K562 (cell line): ENCODE results near the gene CFAP251. TPM values are rescaled to one million over a fixed set of nuclear protein-coding genes. Genes with fewer than 3 reads are reported as not detected.

ENCODE experiments used
- ATAC-seq: fragments of 200-7000 bp; cut with Tn5 transposase; 3 replicates; pipeline ENCODE4 v1.9.1; 2020; ENCODE audit warnings: moderate library complexity
- BruUV-seq: library from RNA; stranded (reverse); fragments of 400-500 nt; replicated peaks from 2 replicates; lab custom pipeline; 2021; lab: Mats Ljungman, UMichigan
- CTCF ChIA-PET: fragments of 300-600 bp; formaldehyde crosslinking; extraction: SDS; loops from one replicate; lab custom pipeline; 2021; ENCODE audit warnings: low intra/inter-chr PET ratio; lab: Yijun Ruan, JAX
- POLR2A ChIA-PET: fragments of 300-600, 350-650 bp; sonication (Branson Sonifier 250); formaldehyde crosslinking; extraction: SDS; loops from one replicate; lab custom pipeline; 2021; ENCODE audit warnings: antibody characterized with exemption, inconsistent platforms; lab: Yijun Ruan, JAX
- DNase-seq, 4 experiments: peaks; one replicate each; pipeline versions ENCODE4 v3.0.0 to v3.0.0-alpha.2; 2011 to 2018; ENCODE audit warnings: low spot score in 3 of 4, mixed read lengths in 3 of 4; ENCODE audit errors: extremely low read depth in 1 of 4
- FAIRE-seq: peaks from 2 replicates; lab custom pipeline; 2011; peaks lifted over from hg19 to GRCh38; lab: Jason Lieb, UNC
- H2AFZ ChIP-seq: 2 replicates; pipeline ENCODE4 v1.6.0; 2011; ENCODE audit warnings: low read depth, low read length, control low read depth, inconsistent platforms
- H3K27ac ChIP-seq: fragments of 200-600 bp; 3 replicates; pipeline ENCODE4 v1.8.0; 2011; ENCODE audit warnings: low read depth, mild to moderate bottlenecking, control low read depth, inconsistent platforms, low read length, moderate library complexity, mixed read lengths; ENCODE audit errors: extremely low read depth
- H3K27me3 ChIP-seq, 2 experiments: fragments of 300-600 bp in 1 of 2; 2 replicates in 1 of 2; 3 replicates in 1 of 2; pipeline versions ENCODE4 v1.6.0 to v1.8.0; 2011; ENCODE audit warnings: inconsistent platforms in 2 of 2, low read length in 2 of 2, mild to moderate bottlenecking in 1 of 2, mixed read lengths in 1 of 2, moderate library complexity in 1 of 2; ENCODE audit not compliant: control insufficient read depth in 2 of 2, insufficient read depth in 2 of 2
- H3K36me3 ChIP-seq: fragments of 300-600 bp; 3 replicates; pipeline ENCODE4 v1.8.0; 2011; ENCODE audit warnings: mild to moderate bottlenecking, low read length, inconsistent platforms; ENCODE audit not compliant: control insufficient read depth, insufficient read depth
- H3K4me1 ChIP-seq, 2 experiments: fragments of 200-600 bp in 1 of 2; replicated peaks in 1 of 2; 2 replicates in 1 of 2; 3 replicates in 1 of 2; pipeline versions ENCODE4 v1.5.1 to v1.8.0; 2011; ENCODE audit warnings: inconsistent platforms in 2 of 2, low read length in 2 of 2, mild to moderate bottlenecking in 1 of 2, mixed read lengths in 1 of 2, moderate library complexity in 1 of 2; ENCODE audit not compliant: control insufficient read depth in 2 of 2, insufficient read depth in 2 of 2
- H3K4me2 ChIP-seq: 2 replicates; pipeline ENCODE4 v1.6.1; 2011; ENCODE audit warnings: low read length, control low read depth, inconsistent platforms, mixed read lengths; ENCODE audit not compliant: insufficient read depth
- H3K4me3 ChIP-seq: fragments of 200-600 bp; sonication (generic), shearing (Covaris generic); 2 replicates; pipeline ENCODE4 v1.5.1; 2016; ENCODE audit warnings: control low read depth, inconsistent platforms
- H3K79me2 ChIP-seq: fragments of 200-600 bp; 3 replicates; pipeline ENCODE4 v1.8.0; 2011; ENCODE audit warnings: low read length, inconsistent platforms; ENCODE audit not compliant: control insufficient read depth, insufficient read depth
- H3K9ac ChIP-seq, 2 experiments: 2 replicates each; pipeline versions ENCODE4 v1.6.0 to v1.6.1; 2011; ENCODE audit warnings: low read depth in 2 of 2, low read length in 2 of 2, control low read depth in 1 of 2, inconsistent platforms in 1 of 2, mild to moderate bottlenecking in 1 of 2, mixed read lengths in 1 of 2; ENCODE audit not compliant: insufficient read depth in 1 of 2
- H3K9me1 ChIP-seq: one replicate; pipeline ENCODE4 v1.6.0; 2011; ENCODE audit warnings: inconsistent platforms, mild to moderate bottlenecking, low read length, moderate library complexity; ENCODE audit not compliant: control insufficient read depth, insufficient read depth
- H3K9me3 ChIP-seq: replicated peaks from 2 replicates; pipeline ENCODE4 v1.5.1; 2011; ENCODE audit warnings: low read depth, low read length, inconsistent platforms; ENCODE audit not compliant: control insufficient read depth, insufficient read depth
- H4K20me1 ChIP-seq: replicated peaks from 2 replicates; pipeline ENCODE4 v1.6.1; 2011; ENCODE audit warnings: low read length, inconsistent platforms, mixed read lengths; ENCODE audit not compliant: control insufficient read depth, insufficient read depth
- MAFF ChIP-seq: IDR thresholded peaks from 2 replicates; pipeline ENCODE4 v1.6.1; 2012; ENCODE audit warnings: low read length, improper control_type of control experiment
- NR3C1 ChIP-seq: sonication (generic); formaldehyde crosslinking; IDR thresholded peaks from 2 replicates; pipeline ENCODE4 v1.8.1; 2022; ENCODE audit warnings: missing genetic modification reagents
- PHB ChIP-seq: fragments of 250-450 bp; sonication (Bioruptor Pico); IDR thresholded peaks from 2 replicates; pipeline ENCODE4 v1.5.0; 2021
- SAFB ChIP-seq: fragments of 200-400 bp; formaldehyde crosslinking; IDR thresholded peaks from 2 replicates; pipeline ENCODE4 v1.6.1; 2017; ENCODE audit warnings: low read depth, low read length, borderline replicate concordance
- U2AF2 ChIP-seq: fragments of 200-400 bp; formaldehyde crosslinking; optimal IDR thresholded peaks from 2 replicates; pipeline ENCODE3; 2017; ENCODE audit warnings: low read depth, mild to moderate bottlenecking, low read length
- ZBTB33 ChIP-seq: sonication (generic); formaldehyde crosslinking; IDR thresholded peaks from 2 replicates; pipeline ENCODE4 v1.8.1; 2023; ENCODE audit warnings: mild to moderate bottlenecking, missing genetic modification reagents
- ZC3H4 ChIP-seq: sonication (generic); formaldehyde crosslinking; IDR thresholded peaks from 2 replicates; pipeline ENCODE4 v1.9.0; 2021; ENCODE audit warnings: missing genetic modification reagents, borderline replicate concordance
- ZNF324 ChIP-seq: fragments of 250-450 bp; sonication (Bioruptor Pico); IDR thresholded peaks from 2 replicates; pipeline ENCODE4 v1.4.0; 2020; ENCODE audit warnings: mild to moderate bottlenecking
- ZNF551 ChIP-seq: fragments of 250-450 bp; sonication (Bioruptor Pico); IDR thresholded peaks from 2 replicates; pipeline ENCODE4 v1.5.0; 2021; ENCODE audit warnings: mild to moderate bottlenecking, moderate library complexity
- ZNF584 ChIP-seq: fragments of 200-800 bp; sonication (Bioruptor generic); IDR thresholded peaks from 2 replicates; pipeline ENCODE4 v1.6.1; 2016; ENCODE audit warnings: low read depth, mild to moderate bottlenecking, missing genetic modification characterization, missing compliant biosample characterization
- ZNF589 ChIP-seq: fragments of 200-800 bp; sonication (Bioruptor generic); IDR thresholded peaks from 2 replicates; pipeline ENCODE4 v1.6.1; 2016; ENCODE audit warnings: low read depth, missing genetic modification characterization, missing compliant biosample characterization
- ZNF609 ChIP-seq: sonication (generic); formaldehyde crosslinking; IDR thresholded peaks from 2 replicates; pipeline ENCODE4 v1.8.1; 2023; ENCODE audit warnings: missing genetic modification reagents, mild to moderate bottlenecking, borderline replicate concordance
- ZNF77 ChIP-seq: fragments of 250-450 bp; sonication (Bioruptor Pico); IDR thresholded peaks from 2 replicates; pipeline ENCODE4 v1.5.0; 2020
- whole genome bisulfite sequencing: fragments of 100-300 bp; shearing (Covaris generic); methylation state at CpG from one replicate; pipeline ENCODE4 v1.1.6; 2016; ENCODE audit warnings: low coverage, mixed read lengths; ENCODE audit not compliant: insufficient coverage; ENCODE audit errors: missing lambda C conversion rate; 5-methylcytosine and 5-hydroxymethylcytosine counted together
- in situ Hi-C: fragments of 300-500 bp; cut with MboI; formaldehyde crosslinking; loops from 4 replicates; pipeline ENCODE4 v1.15.0; 2018; ENCODE audit warnings: inconsistent platforms, mixed read lengths
- intact Hi-C: fragments of 100-400 bp; cut with micrococcal nuclease; formaldehyde crosslinking; loops from 2 replicates; pipeline ENCODE4 v1.14.2; 2022
- polyA plus RNA-seq, 8 experiments: library from polyadenylated mRNA; depleted of rRNA in 4 of 8; stranded (reverse) in 5 of 8; unstranded in 3 of 8; fragments of >200 nt; fragmentation: Nextera tagmentation in 2 of 8; fragmentation: Illumina TruSeq in 1 of 8; extraction: Ambion mirVana in 2 of 8; extraction: Trizol in 1 of 8; gene quantifications; 2 replicates each; pipeline versions ENCODE4 v1.2.1 to v1.2.3, GENCODE V29; 2011 to 2014; ENCODE audit warnings: inconsistent platforms in 1 of 8, missing spikeins in 1 of 8
- total RNA-seq, 7 experiments: library from RNA; depleted of rRNA in 6 of 7; stranded (reverse); fragments of >200 nt in 6 of 7; fragmentation: Illumina TruSeq in 2 of 7; extraction: Trizol in 2 of 7; gene quantifications; 2 replicates each; pipeline versions ENCODE4 v1.2.1 to v1.2.3, GENCODE V29; 2011 to 2021; ENCODE audit warnings: low replicate concordance in 1 of 7

Gene CFAP251
- total and polyA plus RNA-seq, 9 of the 15 experiments (the other 6 are each of a cell fraction or from before 2014, with no cell fraction given): 16.6 to 31.0 (median 19.1) TPM

- FAIRE-seq: no peak
These were observed 23.8 kb downstream of the CFAP251 start for GRCh38 chr12:121942145-121942718.

More at GRCh38 chr12:121942145-121942718, 23.8 kb downstream of the CFAP251 start:
- Histone ChIP-seq H3K9me1 (no peaks in the 10 kb centered on the region), H3K4me1 (no peaks in the 10 kb centered on the region), H3K9ac (peak overlapping the region in 1 of 2 experiments; percentile 14; a peak in 1 of 4 replicates), H3K4me3 (no peak overlapping the region), H3K79me2 (no peaks in the 10 kb centered on the region), H2AFZ (no peak overlapping the region), H3K36me3 (peaks cover 59% of the 10 kb centered on the region), H4K20me1 (no peaks in the 10 kb centered on the region), H3K9me3 (no peaks in the 10 kb centered on the region), H3K4me2 (no peak overlapping the region), H3K27me3 (no peaks in the 10 kb centered on the region), H3K27ac (no peak overlapping the region)
- in situ Hi-C loops: no loop called here
- intact Hi-C loops: no loop called here
- DNase-seq: no peak
- no TSS peak for BruUV-seq
- ChIA-PET POLR2A (interaction anchor here (0.6 to 1.7 kb wide), 3 partner anchors 8 to 81 kb away, joined by 4 to 6 read pairs (median 5); no protein-coding TSS in a partner anchor), CTCF (no interaction called here)
- TF ChIP-seq ZNF324 (CRISPR knock-in tag): no peak
- TF ChIP-seq ZNF77 (CRISPR knock-in tag): no peak
- TF ChIP-seq ZC3H4: no peak
- TF ChIP-seq PHB: no peak
- no peak for TF ChIP-seq SAFB
- no peak for TF ChIP-seq ZNF551 (CRISPR knock-in tag)
- TF ChIP-seq U2AF2: no peak
- no peak for TF ChIP-seq ZNF589
- TF ChIP-seq MAFF: no peak
- no peak for TF ChIP-seq ZNF584 (CRISPR knock-in tag)
- no peak for TF ChIP-seq ZNF609 (CRISPR knock-in tag)
- no peak for TF ChIP-seq ZBTB33
- TF ChIP-seq NR3C1 (CRISPR knock-in tag): no peak
- WGBS: 89% methylated on average over 15 of the region's 15 CpGs
- no peak for ATAC-seq
